ENCODE results near the gene YPEL4.
A peak's percentile ranks its signal among the peaks of the same experiment; 100 is the strongest.

Gene YPEL4

DNA sequence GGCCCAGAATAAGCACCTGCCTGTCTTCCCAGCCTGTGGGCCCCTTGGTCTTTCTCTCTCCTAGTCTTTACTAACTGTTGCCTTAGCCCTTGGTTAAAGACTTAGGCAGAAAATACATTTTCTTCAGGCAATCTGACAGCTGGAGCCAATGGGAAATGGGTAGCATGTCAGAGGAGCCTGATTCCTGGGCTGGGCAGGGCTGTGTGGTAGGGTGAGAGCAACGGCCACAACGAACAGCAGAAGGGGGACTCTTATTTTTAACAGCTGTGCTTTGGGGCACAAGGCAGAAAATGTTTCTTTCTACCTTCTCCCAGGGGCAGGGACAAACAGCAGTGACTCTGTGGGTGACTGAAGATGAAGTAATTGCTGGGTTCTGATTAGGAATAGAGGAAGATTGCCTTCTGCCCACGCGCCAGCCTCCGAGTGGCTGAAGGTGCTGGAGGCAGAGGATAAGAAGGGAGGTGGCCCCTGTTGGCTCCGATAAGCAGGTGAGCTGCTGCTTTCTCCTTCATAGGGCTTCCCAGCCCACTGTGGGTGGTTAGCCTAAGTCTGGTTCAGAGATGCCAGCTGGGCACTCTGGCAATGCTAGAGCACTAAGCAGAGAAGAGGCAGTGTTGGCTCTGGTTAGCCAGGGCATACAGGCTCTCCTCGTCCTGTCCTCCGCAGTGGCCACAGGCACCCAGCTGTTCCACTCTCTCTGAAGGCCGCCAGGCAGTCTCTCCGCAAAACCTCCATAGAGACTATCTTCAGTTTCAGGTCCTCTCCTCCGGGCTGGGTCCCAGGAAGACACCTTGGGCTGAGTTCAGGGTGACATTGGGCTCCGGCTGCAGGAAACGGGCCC is 1.5 kb downstream of the YPEL4 start:
- no peaks in the 10 kb centered on the region for H3K9me3 ChIP-seq (ENCODE audit: insufficient read depth, low read length, severe bottlenecking)
- H3K4me1 ChIP-seq (ENCODE audit: insufficient read depth, low read length) = peaks cover 54% of the 10 kb centered on the region
- TF ChIP-seq, protein P1, sequence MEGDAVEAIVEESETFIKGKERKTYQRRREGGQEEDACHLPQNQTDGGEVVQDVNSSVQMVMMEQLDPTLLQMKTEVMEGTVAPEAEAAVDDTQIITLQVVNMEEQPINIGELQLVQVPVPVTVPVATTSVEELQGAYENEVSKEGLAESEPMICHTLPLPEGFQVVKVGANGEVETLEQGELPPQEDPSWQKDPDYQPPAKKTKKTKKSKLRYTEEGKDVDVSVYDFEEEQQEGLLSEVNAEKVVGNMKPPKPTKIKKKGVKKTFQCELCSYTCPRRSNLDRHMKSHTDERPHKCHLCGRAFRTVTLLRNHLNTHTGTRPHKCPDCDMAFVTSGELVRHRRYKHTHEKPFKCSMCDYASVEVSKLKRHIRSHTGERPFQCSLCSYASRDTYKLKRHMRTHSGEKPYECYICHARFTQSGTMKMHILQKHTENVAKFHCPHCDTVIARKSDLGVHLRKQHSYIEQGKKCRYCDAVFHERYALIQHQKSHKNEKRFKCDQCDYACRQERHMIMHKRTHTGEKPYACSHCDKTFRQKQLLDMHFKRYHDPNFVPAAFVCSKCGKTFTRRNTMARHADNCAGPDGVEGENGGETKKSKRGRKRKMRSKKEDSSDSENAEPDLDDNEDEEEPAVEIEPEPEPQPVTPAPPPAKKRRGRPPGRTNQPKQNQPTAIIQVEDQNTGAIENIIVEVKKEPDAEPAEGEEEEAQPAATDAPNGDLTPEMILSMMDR (IDR thresholded peaks at IDR 0.05; ENCODE audit: borderline replicate concordance, extremely low read depth, low read length, poor library complexity, severe bottlenecking) = no peak
- peak; percentile 4 for TF ChIP-seq EZH2 (IDR thresholded peaks at IDR 0.05; ENCODE audit: borderline replicate concordance, low read depth, low read length, severe bottlenecking)
- H3K27ac ChIP-seq (ENCODE audit: low read length) = no peak overlapping the region
- peak overlapping the region; percentile 31 for H3K9ac ChIP-seq (ENCODE audit: low read depth, low read length)
- H3K4me3 ChIP-seq (ENCODE audit: low read depth in 1 of 2, low read length in 2 of 2) = peak overlapping the region in 1 of 2 experiments; percentile 45; a peak in 1 of 4 replicates
- H3K4me2 ChIP-seq (ENCODE audit: insufficient read depth, low read length) = peak overlapping the region; percentile 65
- peaks cover 47% of the 10 kb centered on the region for H3K27me3 ChIP-seq (ENCODE audit: insufficient read depth, low read length, poor library complexity)
- H3K79me2 ChIP-seq (ENCODE audit: insufficient read depth, low read length) = no peaks in the 10 kb centered on the region
- H3K36me3 ChIP-seq (ENCODE audit: insufficient read depth, low read length) = no peaks in the 10 kb centered on the region
- ATAC-seq (ENCODE audit: insufficient read depth, low read depth) (peak; percentile 16; the same call in 1 of the 3 replicates), DNase-seq (no peak)
- H2AFZ ChIP-seq (ENCODE audit: low read depth, low read length) = no peak overlapping the region
- no peaks in the 10 kb centered on the region for H4K20me1 ChIP-seq (ENCODE audit: insufficient read depth, low read length)

DNA sequence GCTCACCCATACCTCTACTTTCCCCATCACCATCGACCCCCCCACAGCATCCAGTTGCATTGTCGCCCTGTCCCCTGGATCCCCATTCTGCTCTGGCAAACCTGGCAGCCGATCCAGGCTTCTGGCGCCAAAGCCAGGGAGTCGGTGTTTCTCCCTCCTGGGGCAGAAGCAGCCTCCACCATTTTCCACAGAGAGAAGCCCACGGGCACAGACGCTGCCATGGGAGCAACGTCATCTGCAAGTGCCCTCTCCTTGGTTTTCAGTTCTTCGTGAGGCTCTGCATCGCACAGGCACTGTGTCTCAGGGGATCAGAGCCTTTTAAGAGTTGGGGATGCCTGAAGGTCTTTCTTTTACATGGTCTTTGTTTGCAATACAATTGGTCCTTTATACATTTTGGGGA is 2.3 kb downstream of the YPEL4 start:
- no peak for ATAC-seq (ENCODE audit: insufficient read depth, low read depth)
- no peak overlapping the region for H3K9ac ChIP-seq (ENCODE audit: low read depth, low read length)
- no peak for TF ChIP-seq EZH2 (IDR thresholded peaks at IDR 0.05; ENCODE audit: borderline replicate concordance, low read depth, low read length, severe bottlenecking)
- TF ChIP-seq, protein P1 (IDR thresholded peaks at IDR 0.05; ENCODE audit: borderline replicate concordance, extremely low read depth, low read length, poor library complexity, severe bottlenecking) = no peak
- peaks cover 46% of the 10 kb centered on the region for H3K4me1 ChIP-seq (ENCODE audit: insufficient read depth, low read length)
- no peaks in the 10 kb centered on the region for H3K9me3 ChIP-seq (ENCODE audit: insufficient read depth, low read length, severe bottlenecking)
- no peak overlapping the region for H3K27ac ChIP-seq (ENCODE audit: low read length)
- no peak overlapping the region for H3K4me3 ChIP-seq (ENCODE audit: low read depth in 1 of 2, low read length in 2 of 2)
- no peak overlapping the region for H2AFZ ChIP-seq (ENCODE audit: low read depth, low read length)
- no peaks in the 10 kb centered on the region for H3K79me2 ChIP-seq (ENCODE audit: insufficient read depth, low read length)
- H3K27me3 ChIP-seq (ENCODE audit: insufficient read depth, low read length, poor library complexity) = peaks cover 47% of the 10 kb centered on the region
- no peaks in the 10 kb centered on the region for H4K20me1 ChIP-seq (ENCODE audit: insufficient read depth, low read length)
- no peak for DNase-seq
- no peaks in the 10 kb centered on the region for H3K36me3 ChIP-seq (ENCODE audit: insufficient read depth, low read length)
- no peak overlapping the region for H3K4me2 ChIP-seq (ENCODE audit: insufficient read depth, low read length)

DNA sequence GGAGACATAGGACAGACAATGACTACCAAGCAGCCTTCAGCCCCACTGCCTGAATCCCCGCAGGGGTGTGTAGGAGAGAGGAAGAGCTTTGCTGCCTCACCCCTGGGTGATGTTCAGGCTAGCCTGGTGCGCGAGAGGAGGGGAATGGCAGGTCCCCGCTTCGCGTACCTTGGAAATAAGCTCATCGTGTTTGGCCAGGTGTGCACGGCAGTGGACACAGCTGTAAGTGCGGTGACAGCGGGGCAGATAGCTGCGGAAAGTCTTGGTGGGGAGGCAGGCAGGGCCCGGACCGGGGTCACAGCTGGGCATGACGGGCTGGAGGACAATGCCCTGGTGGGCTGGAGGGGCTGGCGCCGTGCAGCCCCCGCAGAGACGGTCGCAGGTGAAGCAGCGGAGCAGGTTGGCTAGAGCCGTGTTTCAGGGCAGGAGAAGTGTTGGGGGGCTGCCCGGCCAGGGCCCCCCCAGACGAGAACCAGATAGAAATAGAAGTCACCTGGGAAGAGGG is 2.9 kb downstream of the YPEL4 start:
- no peak overlapping the region for H3K4me2 ChIP-seq (ENCODE audit: insufficient read depth, low read length)

More for the DNA sequence above, 2.9 kb downstream of the YPEL4 start:
- TF ChIP-seq EZH2 (IDR thresholded peaks at IDR 0.05; ENCODE audit: borderline replicate concordance, low read depth, low read length, severe bottlenecking) = no peak
- TF ChIP-seq, protein P1 (IDR thresholded peaks at IDR 0.05; ENCODE audit: borderline replicate concordance, extremely low read depth, low read length, poor library complexity, severe bottlenecking) = no peak
- no peak for DNase-seq
- peaks cover 47% of the 10 kb centered on the region for H3K27me3 ChIP-seq (ENCODE audit: insufficient read depth, low read length, poor library complexity)
- no peaks in the 10 kb centered on the region for H3K9me3 ChIP-seq (ENCODE audit: insufficient read depth, low read length, severe bottlenecking)
- H3K9ac ChIP-seq (ENCODE audit: low read depth, low read length) = no peak overlapping the region
- no peak overlapping the region for H3K27ac ChIP-seq (ENCODE audit: low read length)
- H3K4me1 ChIP-seq (ENCODE audit: insufficient read depth, low read length) = peaks cover 45% of the 10 kb centered on the region
- H2AFZ ChIP-seq (ENCODE audit: low read depth, low read length) = no peak overlapping the region
- no peaks in the 10 kb centered on the region for H4K20me1 ChIP-seq (ENCODE audit: insufficient read depth, low read length)
- no peak for ATAC-seq (ENCODE audit: insufficient read depth, low read depth)
- no peak overlapping the region for H3K4me3 ChIP-seq (ENCODE audit: low read depth in 1 of 2, low read length in 2 of 2)
- H3K36me3 ChIP-seq (ENCODE audit: insufficient read depth, low read length) = no peaks in the 10 kb centered on the region
- no peaks in the 10 kb centered on the region for H3K79me2 ChIP-seq (ENCODE audit: insufficient read depth, low read length)
